ENCODE measurements around the gene ACTL6B.

The ACTL6B gene

GRCh38 chr7:100686822-100687211 lies 30.6 kb upstream of the ACTL6B start:
- no peak overlapping the region for H3K27ac ChIP-seq
- no peak for TF ChIP-seq CTCF (conservative IDR thresholded peaks at IDR 0.05)

- H3K27ac ChIP-seq = no peak overlapping the region
- TF ChIP-seq CTCF (conservative IDR thresholded peaks at IDR 0.05) = no peak
Measured at GRCh38 chr7:100686201-100686821, 30.1 kb upstream of the ACTL6B start.

- no peak for TF ChIP-seq CTCF (conservative IDR thresholded peaks at IDR 0.05)
- no peak overlapping the region for H3K27ac ChIP-seq
Measured at GRCh38 chr7:100685631-100686145, 29.4 kb upstream of the ACTL6B start.

GRCh38 chr7:100685049-100685605 lies 28.9 kb upstream of the ACTL6B start:
- H3K27ac ChIP-seq = no peak overlapping the region
- no peak for TF ChIP-seq CTCF (conservative IDR thresholded peaks at IDR 0.05)

GRCh38 chr7:100684534-100685042 lies 28.3 kb upstream of the ACTL6B start:
- TF ChIP-seq CTCF (conservative IDR thresholded peaks at IDR 0.05) = no peak
- H3K27ac ChIP-seq = no peak overlapping the region

GRCh38 chr7:100683659-100684533 lies 27.6 kb upstream of the ACTL6B start:
- H3K27ac ChIP-seq = no peak overlapping the region
- TF ChIP-seq CTCF (conservative IDR thresholded peaks at IDR 0.05) = no peak
